GM12865 (cell line): ENCODE measurements around the gene NDFIP2.

Experiments used
- DNase-seq: peaks from one replicate; pipeline ENCODE4 v3.0.0; 2010; ENCODE audit warnings: low read depth
- H3K4me3 ChIP-seq: 2 replicates; pipeline ENCODE4 v1.5.1; 2011; ENCODE audit warnings: mild to moderate bottlenecking, low read depth, low read length, control low read depth
- CTCF ChIP-seq: IDR thresholded peaks from 2 replicates; pipeline ENCODE4 v1.5.1; 2011; ENCODE audit warnings: low read length, control low read depth, low read depth, inconsistent platforms; ENCODE audit not compliant: insufficient read depth; ENCODE audit errors: missing control alignments

Gene NDFIP2

GRCh38 chr13:79450110-79450509, 30.8 kb upstream of the NDFIP2 start:
- TF ChIP-seq CTCF, result no peak
- no peak for DNase-seq
- no peak overlapping the region for H3K4me3 ChIP-seq

- TF ChIP-seq CTCF, result no peak
- DNase-seq, result peak; percentile 84
- no peak overlapping the region for H3K4me3 ChIP-seq
These were observed 29.4 kb upstream of the NDFIP2 start for GRCh38 chr13:79451500-79451962.

GRCh38 chr13:79452239-79452913, 28.6 kb upstream of the NDFIP2 start:
- no peak overlapping the region for H3K4me3 ChIP-seq
- DNase-seq, result no peak
- TF ChIP-seq CTCF, result no peak

GRCh38 chr13:79455331-79455730, 25.6 kb upstream of the NDFIP2 start:
- no peak for DNase-seq
- TF ChIP-seq CTCF, result no peak
- no peak overlapping the region for H3K4me3 ChIP-seq

- no peak for TF ChIP-seq CTCF
- H3K4me3 ChIP-seq, result no peak overlapping the region
- DNase-seq, result no peak
These were observed 24.9 kb upstream of the NDFIP2 start for GRCh38 chr13:79456051-79456450.

GRCh38 chr13:79456656-79457365, 24.1 kb upstream of the NDFIP2 start:
- no peak for TF ChIP-seq CTCF
- no peak overlapping the region for H3K4me3 ChIP-seq
- no peak for DNase-seq
